Activated naive CD8-positive, alpha-beta T cell treated with anti-CD3 and anti-CD28 coated beads, Interleukin-2, amount 10 ng/mL, durations not matched to agents 7 days and 5 days (primary cell): ENCODE measurements around the gene GALNT12. TPM values are rescaled to one million over a fixed set of nuclear protein-coding genes. Genes with fewer than 3 reads are reported as not detected.

Experiments
- ATAC-seq: fragments of 150-1000 bp; cut with Tn5 transposase; one replicate; pipeline ENCODE4 v1.10.0; 2021; ENCODE audit warnings: low read depth, moderate library complexity
- POLR2A ChIA-PET: fragments of 350-600 bp; sonication (Branson Sonifier 250); formaldehyde crosslinking; loops from one replicate; lab custom pipeline; 2021; ENCODE audit warnings: antibody characterized with exemption; lab: Charles Lee
- DNase-seq: peaks from one replicate; pipeline ENCODE4 v3.0.0; 2021
- H3K27ac Mint-ChIP-seq: one replicate; pipeline ENCODE4 v1.8.0; 2022; ENCODE audit warnings: mild to moderate bottlenecking, mixed read lengths
- H3K27me3 Mint-ChIP-seq: one replicate; pipeline ENCODE4 v1.8.0; 2022; ENCODE audit warnings: mild to moderate bottlenecking, moderate library complexity, mixed read lengths
- H3K36me3 Mint-ChIP-seq: one replicate; pipeline ENCODE4 v1.8.0; 2021; ENCODE audit warnings: mild to moderate bottlenecking, mixed read lengths
- H3K4me1 Mint-ChIP-seq: one replicate; pipeline ENCODE4 v1.8.0; 2021; ENCODE audit warnings: mixed read lengths
- H3K4me3 Mint-ChIP-seq: one replicate; pipeline ENCODE4 v1.8.0; 2022; ENCODE audit warnings: mild to moderate bottlenecking, moderate library complexity, mixed read lengths
- H3K9me3 Mint-ChIP-seq: one replicate; pipeline ENCODE4 v1.8.0; 2021; ENCODE audit warnings: mixed read lengths
- total RNA-seq, 2 experiments: library from RNA; stranded (reverse); gene quantifications; one replicate each; pipeline ENCODE4 v1.2.3, GENCODE V29; 2021

The GALNT12 gene
- total RNA-seq, 2 experiments from 2014 or later: 12.2 to 12.6 TPM

- ATAC-seq (no peak), DNase-seq (no peak)
- POLR2A ChIA-PET: interaction anchor here (0.7 kb wide), 1 partner anchor 461 kb away, joined by 3 read pairs; no protein-coding TSS in a partner anchor
- no peak overlapping the region for H3K4me3 Mint-ChIP-seq
- no peaks in the 10 kb centered on the region for H3K9me3 Mint-ChIP-seq
- peaks cover 2% of the 10 kb centered on the region for H3K36me3 Mint-ChIP-seq
- no peak overlapping the region for H3K27ac Mint-ChIP-seq
- H3K27me3 Mint-ChIP-seq: no peaks in the 10 kb centered on the region
- H3K4me1 Mint-ChIP-seq: peaks cover 1% of the 10 kb centered on the region
Measured at GRCh38 chr9:98775831-98776441, 31.5 kb upstream of the GALNT12 start.

- Mint-ChIP-seq H3K27ac (no peak overlapping the region), H3K27me3 (no peaks in the 10 kb centered on the region), H3K9me3 (no peaks in the 10 kb centered on the region), H3K4me1 (peaks cover 1% of the 10 kb centered on the region), H3K36me3 (no peaks in the 10 kb centered on the region), H3K4me3 (no peak overlapping the region)
- DNase-seq (no peak), ATAC-seq (no peak)
- POLR2A ChIA-PET: no interaction called here
Measured at GRCh38 chr9:98777618-98778017, 29.9 kb upstream of the GALNT12 start.

GRCh38 chr9:98778251-98778650 lies 29.2 kb upstream of the GALNT12 start:
- Mint-ChIP-seq H3K27me3 (no peaks in the 10 kb centered on the region), H3K36me3 (peaks cover 1% of the 10 kb centered on the region), H3K27ac (no peak overlapping the region), H3K9me3 (no peaks in the 10 kb centered on the region), H3K4me1 (peaks cover 1% of the 10 kb centered on the region), H3K4me3 (no peak overlapping the region)
- no peak for DNase-seq
- ATAC-seq: no peak
- POLR2A ChIA-PET: no interaction called here

GRCh38 chr9:98778711-98779530 lies 28.5 kb upstream of the GALNT12 start:
- DNase-seq (no peak), ATAC-seq (no peak)
- Mint-ChIP-seq H3K9me3 (no peaks in the 10 kb centered on the region), H3K4me3 (no peak overlapping the region), H3K27me3 (no peaks in the 10 kb centered on the region), H3K27ac (no peak overlapping the region), H3K4me1 (peaks cover 1% of the 10 kb centered on the region), H3K36me3 (peaks cover 1% of the 10 kb centered on the region)
- POLR2A ChIA-PET: no interaction called here

GRCh38 chr9:98780059-98780749 lies 27.3 kb upstream of the GALNT12 start:
- DNase-seq: no peak
- peaks cover 1% of the 10 kb centered on the region for H3K4me1 Mint-ChIP-seq
- POLR2A ChIA-PET: no interaction called here
- no peaks in the 10 kb centered on the region for H3K27me3 Mint-ChIP-seq
- H3K4me3 Mint-ChIP-seq: no peak overlapping the region
- H3K9me3 Mint-ChIP-seq: no peaks in the 10 kb centered on the region
- no peak overlapping the region for H3K27ac Mint-ChIP-seq
- H3K36me3 Mint-ChIP-seq: peaks cover 1% of the 10 kb centered on the region
- no peak for ATAC-seq

GRCh38 chr9:98781588-98782383 lies 25.7 kb upstream of the GALNT12 start:
- no peak for ATAC-seq
- no peak for DNase-seq
- Mint-ChIP-seq H3K4me3 (no peak overlapping the region), H3K4me1 (no peaks in the 10 kb centered on the region), H3K9me3 (no peaks in the 10 kb centered on the region), H3K36me3 (peaks cover 1% of the 10 kb centered on the region), H3K27me3 (no peaks in the 10 kb centered on the region), H3K27ac (no peak overlapping the region)
- POLR2A ChIA-PET: no interaction called here

- ATAC-seq: no peak
- Mint-ChIP-seq H3K27me3 (no peaks in the 10 kb centered on the region), H3K9me3 (no peaks in the 10 kb centered on the region), H3K4me3 (no peak overlapping the region), H3K27ac (no peak overlapping the region), H3K36me3 (peaks cover 1% of the 10 kb centered on the region), H3K4me1 (no peaks in the 10 kb centered on the region)
- DNase-seq: no peak
- POLR2A ChIA-PET: no interaction called here
Measured at GRCh38 chr9:98783518-98784226, 23.8 kb upstream of the GALNT12 start.

- no peak overlapping the region for H3K4me3 Mint-ChIP-seq
- no peak for ATAC-seq
- DNase-seq: no peak
- POLR2A ChIA-PET: no interaction called here
- no peaks in the 10 kb centered on the region for H3K4me1 Mint-ChIP-seq
- H3K9me3 Mint-ChIP-seq: no peaks in the 10 kb centered on the region
- peaks cover 1% of the 10 kb centered on the region for H3K36me3 Mint-ChIP-seq
- H3K27ac Mint-ChIP-seq: no peak overlapping the region
- no peaks in the 10 kb centered on the region for H3K27me3 Mint-ChIP-seq
Measured at GRCh38 chr9:98784831-98785806, 22.4 kb upstream of the GALNT12 start.

GRCh38 chr9:98786750-98787510 lies 20.5 kb upstream of the GALNT12 start:
- POLR2A ChIA-PET: no interaction called here
- DNase-seq: no peak
- Mint-ChIP-seq H3K36me3 (peaks cover 1% of the 10 kb centered on the region), H3K9me3 (no peaks in the 10 kb centered on the region), H3K4me1 (peaks cover 7% of the 10 kb centered on the region), H3K27me3 (no peaks in the 10 kb centered on the region), H3K4me3 (no peak overlapping the region), H3K27ac (no peak overlapping the region)
- ATAC-seq: no peak

- POLR2A ChIA-PET: no interaction called here
- Mint-ChIP-seq H3K9me3 (no peaks in the 10 kb centered on the region), H3K27me3 (no peaks in the 10 kb centered on the region), H3K36me3 (peaks cover under 1% of the 10 kb centered on the region), H3K4me3 (no peak overlapping the region), H3K4me1 (peaks cover 8% of the 10 kb centered on the region), H3K27ac (no peak overlapping the region)
- no peak for ATAC-seq
- no peak for DNase-seq
Measured at GRCh38 chr9:98787766-98788335, 19.6 kb upstream of the GALNT12 start.

GRCh38 chr9:98789483-98790133 lies 17.9 kb upstream of the GALNT12 start:
- H3K4me1 Mint-ChIP-seq: peaks cover 11% of the 10 kb centered on the region

More at GRCh38 chr9:98789483-98790133, 17.9 kb upstream of the GALNT12 start:
- ATAC-seq (no peak), DNase-seq (no peak)
- Mint-ChIP-seq H3K4me3 (no peak overlapping the region), H3K9me3 (no peaks in the 10 kb centered on the region), H3K36me3 (no peaks in the 10 kb centered on the region), H3K27ac (no peak overlapping the region), H3K27me3 (no peaks in the 10 kb centered on the region)
- POLR2A ChIA-PET: no interaction called here
